Measurements from ENCODE around the gene CCDC28A. TPM values are rescaled to one million over a fixed set of nuclear protein-coding genes. Genes with fewer than 3 reads are reported as not detected.

The CCDC28A gene
- total RNA-seq, 1 experiment from 2014 or later: 12.0 TPM

Other genes starting within 250 kb of the CCDC28A start
- not detected for gene ECT2L, start 22.3 kb downstream of the CCDC28A start, total RNA-seq (2021; ENCODE audit: unreplicated experiment)
- 52.7 TPM for gene REPS1, start 214.5 kb downstream of the CCDC28A start, total RNA-seq (2021; ENCODE audit: unreplicated experiment)

All from HCT116 (cell line).